Suppressor macrophage (primary cell): ENCODE data around the gene TSFM.
"Not testable (repeated sequence)": the region's sequence is repeated elsewhere in the genome, so short reads cannot be mapped to it uniquely, and the experiment has no call there.

Experiments used
- DNase-seq, 4 experiments: peaks; one replicate each; pipeline ENCODE4 v3.0.0-alpha.2; 2020 to 2022

Gene TSFM

GRCh38 chr12:57816001-57816854, 33.6 kb downstream of the TSFM start:
- DNase-seq = no peak

GRCh38 chr12:57816855-57817151, 34.2 kb downstream of the TSFM start:
- DNase-seq = peak; percentile 77 to 91 (median 88)

GRCh38 chr12:57817261-57817989, 34.8 kb downstream of the TSFM start:
- DNase-seq = no peak

- DNase-seq = not testable (repeated sequence)
Observed at GRCh38 chr12:57817990-57818331, 35.4 kb downstream of the TSFM start.

GRCh38 chr12:57820119-57820518, 37.5 kb downstream of the TSFM start:
- not testable (repeated sequence) for DNase-seq

GRCh38 chr12:57821015-57821414, 38.4 kb downstream of the TSFM start:
- not testable (repeated sequence) for DNase-seq

- no peak for DNase-seq
Observed at GRCh38 chr12:57821474-57822214, 39.1 kb downstream of the TSFM start.

- no peak for DNase-seq
Observed at GRCh38 chr12:57822392-57823130, 40.0 kb downstream of the TSFM start.

- no peak for DNase-seq
Observed at GRCh38 chr12:57823131-57823907, 40.7 kb downstream of the TSFM start.

- DNase-seq = no peak
Observed at GRCh38 chr12:57823908-57824640, 41.5 kb downstream of the TSFM start.

GRCh38 chr12:57825451-57825850, 42.9 kb downstream of the TSFM start:
- no peak for DNase-seq

GRCh38 chr12:57826400-57826799, 43.8 kb downstream of the TSFM start:
- no peak for DNase-seq

- DNase-seq = no peak
Observed at GRCh38 chr12:57826966-57827365, 44.4 kb downstream of the TSFM start.

- peak in 3 of 4 experiments; percentile 25 to 46 (median 28) for DNase-seq
Observed at GRCh38 chr12:57829025-57829777, 46.6 kb downstream of the TSFM start.

GRCh38 chr12:57830393-57830792, 47.8 kb downstream of the TSFM start:
- no peak for DNase-seq

GRCh38 chr12:57832966-57833365, 50.4 kb downstream of the TSFM start:
- no peak for DNase-seq

- DNase-seq = no peak
Observed at GRCh38 chr12:57833672-57834071, 51.1 kb downstream of the TSFM start.

GRCh38 chr12:57834086-57834876, 51.7 kb downstream of the TSFM start:
- no peak for DNase-seq
